Esophagus squamous epithelium (tissue), 5 donors: ENCODE results near the gene TMEM121. TPM values are rescaled to one million over a fixed set of nuclear protein-coding genes. Genes with fewer than 3 reads are reported as not detected.

ENCODE experiments used
- DNase-seq: peaks from one replicate; lab custom pipeline; 2025; lab: John Stamatoyannopoulos, UW
- H3K27ac ChIP-seq, 4 donors: fragments of 200-600 bp; sonication (generic); one replicate each; pipeline ENCODE4 v1.5.1; 2016 to 2019; ENCODE audit warnings: mild to moderate bottlenecking in 1 of 4
- H3K27me3 ChIP-seq, 4 donors: fragments of 200-600 bp; sonication (generic); 1 replicate in 3 of 4; 2 replicates in 1 of 4; pipeline versions ENCODE4 v1.5.1 to v1.6.0; 2017 to 2021; ENCODE audit warnings: antibody characterized with exemption in 1 of 4
- H3K36me3 ChIP-seq, 3 donors: fragments of 200-600 bp; sonication (generic); one replicate each; pipeline ENCODE4 v1.5.1; 2016 to 2019
- H3K4me1 ChIP-seq, 3 donors: fragments of 200-600 bp; sonication (generic); one replicate each; pipeline ENCODE4 v1.5.1; 2017 to 2019
- H3K4me3 ChIP-seq, 4 donors: fragments of 200-600 bp; sonication (generic); 1 replicate in 3 of 4; 2 replicates in 1 of 4; pipeline ENCODE4 v1.5.1; 2016 to 2019; ENCODE audit warnings: mild to moderate bottlenecking in 2 of 4, moderate library complexity in 1 of 4
- H3K9me3 ChIP-seq, 3 donors: fragments of 200-600 bp; sonication (generic); one replicate each; pipeline ENCODE4 v1.5.1; 2016 to 2019
- CTCF ChIP-seq, 6 experiments: fragments of 450-650 bp in 4 of 6; fragments of 200-600 bp in 2 of 6; sonication (generic) in 2 of 6; IDR thresholded peaks; one replicate each; pipeline ENCODE4 v1.5.1; 2016 to 2019; ENCODE audit warnings: antibody characterized with exemption in 6 of 6, mild to moderate bottlenecking in 4 of 6, moderate library complexity in 4 of 6
- POLR2A ChIP-seq, 4 donors: fragments of 450-650 bp; IDR thresholded peaks; one replicate each; pipeline ENCODE4 v1.6.1; 2017; ENCODE audit warnings: antibody characterized with exemption in 4 of 4, mild to moderate bottlenecking in 4 of 4, moderate library complexity in 3 of 4
- WGBS, 2 donors: methylation state at CpG; one replicate each; pipeline ENCODE4 v1.1.5; 2018; 5-methylcytosine and 5-hydroxymethylcytosine counted together
- intact Hi-C: fragments of 100-400 bp; cut with DNase I; formaldehyde crosslinking; loops from one replicate; pipeline ENCODE4 v1.15.0; 2022
- total RNA-seq, 4 donors: library from RNA; depleted of rRNA; stranded (reverse); fragments of >200 nt; gene quantifications; one replicate each; pipeline ENCODE4 v1.1.0, GENCODE V29; 2016
- donor health status: DM: yes; HTN: yes; CAD: no.

Gene TMEM121
- total RNA-seq, 4 donors from 2014 or later, result 0.61 to 2.1 (median 1.6) TPM

DNA sequence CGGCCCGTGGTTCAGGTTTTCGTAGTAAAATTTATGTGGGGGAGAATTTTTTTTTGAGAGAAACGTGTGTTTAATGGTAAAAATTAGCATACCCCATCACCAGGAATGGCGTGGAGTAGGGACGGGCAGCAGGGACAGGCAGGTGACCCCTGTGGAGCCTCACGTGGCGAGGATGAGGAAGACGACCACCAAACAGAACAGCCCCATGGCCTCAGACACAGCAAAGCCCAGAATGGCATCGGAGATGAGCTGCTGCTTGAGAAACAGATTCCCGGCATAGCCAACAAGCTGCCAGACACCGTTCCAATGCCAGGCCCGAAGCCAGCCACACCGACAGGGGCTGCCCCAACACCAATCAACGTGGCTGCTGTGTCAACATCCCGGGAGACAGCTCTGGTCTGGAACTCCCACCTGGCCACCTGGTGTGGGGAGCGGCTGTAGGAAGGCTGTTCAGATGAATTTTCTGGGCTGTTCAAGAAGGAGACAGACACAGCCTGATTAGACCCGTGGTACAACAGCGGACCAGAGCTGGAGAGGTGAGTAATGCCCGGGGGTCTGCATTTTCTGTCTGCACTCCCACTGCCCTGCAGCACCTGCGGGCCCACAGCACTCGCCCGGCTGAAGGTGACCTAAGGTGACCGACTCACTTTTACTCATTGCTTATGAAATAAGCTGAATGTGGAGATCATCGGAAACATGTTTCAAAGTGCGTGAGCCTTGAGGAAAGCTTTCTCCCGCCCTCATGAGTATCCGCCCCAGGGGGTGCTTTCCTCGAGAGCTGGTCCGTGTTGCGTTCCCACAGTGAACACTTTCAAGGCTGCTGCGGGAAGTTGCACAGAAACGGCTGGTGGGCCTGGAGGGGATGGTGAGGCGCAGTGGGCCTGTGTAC is 10.6 kb downstream of the TMEM121 start:
- DNase-seq, result no peak
- TF ChIP-seq CTCF (IDR thresholded peaks at IDR 0.05) (no peak), POLR2A (IDR thresholded peaks at IDR 0.05) (no peak)
- WGBS, 2 donors, result 61% methylated on average over 25 to 33 of the region's 34 CpGs
- Histone ChIP-seq H3K9me3 (no peaks in the 10 kb centered on the region), H3K27me3 (peaks cover 0 to 61% (median 0%) of the 10 kb centered on the region in 4 donors), H3K27ac (no peak overlapping the region), H3K4me3 (no peak overlapping the region), H3K36me3 (no peaks in the 10 kb centered on the region), H3K4me1 (peaks cover 0 to 6% (median 0%) of the 10 kb centered on the region in 3 donors)
- intact Hi-C loops, result no loop called here

DNA sequence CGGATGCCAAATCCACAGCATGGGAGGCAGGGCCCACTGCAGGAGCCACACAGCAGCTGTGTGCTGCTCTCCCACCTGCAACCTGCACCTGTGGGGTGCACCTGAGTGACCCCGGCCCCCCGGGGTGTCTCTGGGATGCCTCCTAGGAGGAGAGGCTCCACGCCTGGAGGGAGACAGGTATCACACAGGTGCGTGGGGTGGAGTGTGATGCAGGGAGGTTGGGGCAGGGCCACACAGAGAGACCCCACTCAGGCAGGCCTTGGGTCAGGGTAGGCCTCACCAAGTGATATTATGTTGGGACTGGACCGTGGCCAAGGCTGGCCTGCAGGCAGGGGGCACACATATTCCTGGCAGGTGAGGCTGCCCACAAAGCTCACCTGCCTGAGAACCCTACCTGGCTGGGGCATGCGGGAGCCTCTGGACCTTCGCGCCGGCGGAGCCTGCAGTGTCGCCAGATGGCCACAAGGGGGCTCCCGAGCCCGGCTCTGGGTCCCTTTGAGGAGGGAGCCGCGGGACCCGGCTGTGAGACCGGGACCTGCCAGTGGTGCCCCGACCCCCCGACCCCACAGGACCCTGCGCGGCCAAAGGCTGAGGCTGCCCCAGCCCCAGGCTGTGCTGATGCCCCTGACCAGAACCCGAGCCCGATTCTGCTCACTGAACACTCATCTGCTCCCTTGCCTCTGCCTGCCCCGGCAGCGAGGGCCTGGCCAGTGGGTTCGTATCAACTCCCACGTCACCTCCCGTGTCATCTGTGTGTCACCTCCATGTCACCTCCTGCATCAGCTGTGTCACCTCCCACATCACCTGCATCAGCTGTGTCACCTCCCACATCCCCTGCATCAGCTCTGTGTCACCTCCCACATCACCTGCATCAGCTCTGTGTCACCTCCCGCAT is 11.4 kb downstream of the TMEM121 start:
- intact Hi-C loops, result no loop called here
- TF ChIP-seq POLR2A (IDR thresholded peaks at IDR 0.05) (no peak), CTCF (IDR thresholded peaks at IDR 0.05) (peak; percentile 85 to 97 (median 91))
- 27 to 43% methylated on average over 9 to 14 of the region's 30 CpGs for WGBS, 2 donors
- H3K27ac ChIP-seq, result no peak overlapping the region
- no peaks in the 10 kb centered on the region for H3K36me3 ChIP-seq
- H3K4me3 ChIP-seq, result no peak overlapping the region
- H3K9me3 ChIP-seq, result no peaks in the 10 kb centered on the region
- peaks cover 0 to 57% (median 0%) of the 10 kb centered on the region in 4 donors for H3K27me3 ChIP-seq
- no peak for DNase-seq
- peaks cover 0 to 6% (median 0%) of the 10 kb centered on the region in 3 donors for H3K4me1 ChIP-seq

DNA sequence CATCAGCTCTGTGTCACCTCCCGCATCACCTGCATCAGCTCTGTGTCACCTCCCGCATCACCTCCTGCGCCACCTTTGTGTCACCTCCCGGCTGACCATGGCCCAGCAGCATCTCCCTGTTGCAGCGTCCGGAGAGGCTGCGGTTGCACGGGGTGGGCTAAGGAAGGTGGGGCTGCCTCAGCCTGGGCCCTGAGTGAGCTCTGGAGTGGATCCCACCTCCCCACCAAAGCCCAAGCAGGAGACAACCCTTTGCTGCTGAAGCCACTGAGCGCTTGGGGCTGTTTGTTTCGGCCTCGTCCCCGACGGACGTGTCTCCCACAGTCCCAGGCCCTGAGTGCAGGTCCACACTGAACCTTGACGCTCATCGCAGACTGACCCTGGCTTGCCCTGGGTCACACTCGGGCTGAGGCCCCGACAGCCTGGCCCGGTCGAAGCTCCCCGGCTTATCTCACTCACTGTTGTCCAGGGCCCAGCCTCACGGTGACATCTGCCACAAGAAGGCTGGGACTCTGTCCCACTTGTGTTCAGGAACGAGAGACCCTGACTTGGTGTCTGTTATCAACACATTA is 12.2 kb downstream of the TMEM121 start:
- peaks cover 0 to 56% (median 0%) of the 10 kb centered on the region in 4 donors for H3K27me3 ChIP-seq
- peaks cover 0 to 5% (median 0%) of the 10 kb centered on the region in 3 donors for H3K9me3 ChIP-seq
- no peaks in the 10 kb centered on the region for H3K36me3 ChIP-seq
- peaks cover 0 to 6% (median 0%) of the 10 kb centered on the region in 3 donors for H3K4me1 ChIP-seq
- no peak for DNase-seq
- 67 to 79% methylated on average over 9 to 14 of the region's 23 CpGs for WGBS, 2 donors
- no peak overlapping the region for H3K4me3 ChIP-seq
- no peak overlapping the region for H3K27ac ChIP-seq
- intact Hi-C loops, result no loop called here
- TF ChIP-seq CTCF (IDR thresholded peaks at IDR 0.05) (no peak), POLR2A (IDR thresholded peaks at IDR 0.05) (no peak)

DNA sequence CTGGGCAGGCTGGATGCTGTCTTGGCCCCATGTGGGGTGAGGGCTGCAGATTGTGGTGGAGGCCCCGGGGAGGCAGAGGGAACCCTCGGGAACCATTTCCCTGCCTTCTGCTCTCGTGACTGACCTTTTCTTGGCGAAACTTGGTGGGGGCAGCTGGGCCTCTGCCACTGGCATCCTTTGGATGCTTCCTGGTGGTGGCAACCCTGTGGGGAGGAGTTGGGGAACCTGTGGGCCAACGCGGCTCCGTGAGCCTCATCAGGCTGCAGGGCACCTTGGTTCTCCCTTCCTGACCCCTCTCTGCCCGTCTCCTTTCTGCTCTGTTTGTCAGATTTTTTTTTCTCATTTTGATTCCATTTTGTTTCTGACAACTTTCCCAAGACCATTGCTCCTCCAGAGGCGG is 14.4 kb downstream of the TMEM121 start:
- peaks cover 0 to 6% (median 0%) of the 10 kb centered on the region in 3 donors for H3K9me3 ChIP-seq
- no peak for DNase-seq
- TF ChIP-seq CTCF (IDR thresholded peaks at IDR 0.05), result no peak
- TF ChIP-seq POLR2A (IDR thresholded peaks at IDR 0.05), result no peak
- H3K27me3 ChIP-seq, result peaks cover 0 to 45% (median 0%) of the 10 kb centered on the region in 4 donors
- H3K4me1 ChIP-seq, result peaks cover 0 to 6% (median 0%) of the 10 kb centered on the region in 3 donors
- H3K36me3 ChIP-seq, result no peaks in the 10 kb centered on the region
- intact Hi-C loops, result no loop called here
- WGBS, 2 donors, result 73 to 83% methylated on average over 7 to 8 of the region's 9 CpGs
- no peak overlapping the region for H3K4me3 ChIP-seq
- H3K27ac ChIP-seq, result no peak overlapping the region
